ENCODE measurements around the gene ANKRD11.

ANKRD11 gene

DNA sequence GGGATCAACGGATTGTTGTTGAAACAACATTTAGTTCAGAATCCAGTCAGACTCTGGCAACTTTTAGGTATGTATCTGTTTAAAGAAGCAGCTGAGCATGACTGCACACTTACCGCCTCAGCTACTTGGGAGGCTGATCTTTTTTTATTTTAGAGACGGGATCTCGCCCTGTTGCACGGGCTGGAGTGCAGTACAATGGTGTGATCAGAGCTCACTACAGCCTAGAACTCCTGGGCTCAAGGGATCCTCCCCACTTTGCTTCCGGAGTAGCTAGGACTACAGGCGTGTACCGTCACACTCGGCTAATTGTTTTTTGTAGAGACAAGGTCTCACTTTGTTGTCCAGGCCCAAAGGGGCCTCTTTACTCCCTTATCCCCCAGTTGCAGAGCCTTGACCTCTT lies 20.2 kb upstream of the ANKRD11 start:
- H3K9ac ChIP-seq (ENCODE audit: low read length), result no peak overlapping the region
- WGBS (ENCODE audit: extremely low coverage, insufficient coverage, low lambda C conversion rate), result no CpG with 5 or more reads among the region's 9 CpGs
- no peak overlapping the region for H3K56ac ChIP-seq (ENCODE audit: low read length)
- no peak overlapping the region for H3K4me3 ChIP-seq (ENCODE audit: low read length)
- H3K23ac ChIP-seq (ENCODE audit: low read length), result no peak overlapping the region
- H3K79me1 ChIP-seq (ENCODE audit: low read length), result peaks cover 9% of the 10 kb centered on the region
- H3K36me3 ChIP-seq (ENCODE audit: control insufficient read depth, insufficient read depth, low read length), result peaks cover 13% of the 10 kb centered on the region
- no peak overlapping the region for H3K4me2 ChIP-seq (ENCODE audit: low read length)
- H3K4ac ChIP-seq (ENCODE audit: low read depth, low read length), result no peak overlapping the region
- H3K27ac ChIP-seq (ENCODE audit: low read depth, low read length), result no peak overlapping the region
- H3K4me1 ChIP-seq (ENCODE audit: control insufficient read depth, low read depth, low read length), result no peaks in the 10 kb centered on the region
- H4K8ac ChIP-seq (ENCODE audit: low read depth, low read length), result no peak overlapping the region
- H2AK5ac ChIP-seq (ENCODE audit: low read length), result no peak overlapping the region
- no peak overlapping the region for H4K5ac ChIP-seq (ENCODE audit: low read length)
- H2BK15ac ChIP-seq (replicated peaks; ENCODE audit: low read depth), result no peak overlapping the region
- no peak overlapping the region for H3K18ac ChIP-seq (ENCODE audit: low read length)
- no peak overlapping the region for H2BK5ac ChIP-seq (ENCODE audit: low read length)
- no peaks in the 10 kb centered on the region for H3K27me3 ChIP-seq (ENCODE audit: insufficient read depth, low read length, poor library complexity)
- no peak overlapping the region for H2BK120ac ChIP-seq (ENCODE audit: low read depth, low read length)
- peaks cover 20% of the 10 kb centered on the region for H3K79me2 ChIP-seq (ENCODE audit: control insufficient read depth, insufficient read depth, low read length)
- no peak for DNase-seq

DNA sequence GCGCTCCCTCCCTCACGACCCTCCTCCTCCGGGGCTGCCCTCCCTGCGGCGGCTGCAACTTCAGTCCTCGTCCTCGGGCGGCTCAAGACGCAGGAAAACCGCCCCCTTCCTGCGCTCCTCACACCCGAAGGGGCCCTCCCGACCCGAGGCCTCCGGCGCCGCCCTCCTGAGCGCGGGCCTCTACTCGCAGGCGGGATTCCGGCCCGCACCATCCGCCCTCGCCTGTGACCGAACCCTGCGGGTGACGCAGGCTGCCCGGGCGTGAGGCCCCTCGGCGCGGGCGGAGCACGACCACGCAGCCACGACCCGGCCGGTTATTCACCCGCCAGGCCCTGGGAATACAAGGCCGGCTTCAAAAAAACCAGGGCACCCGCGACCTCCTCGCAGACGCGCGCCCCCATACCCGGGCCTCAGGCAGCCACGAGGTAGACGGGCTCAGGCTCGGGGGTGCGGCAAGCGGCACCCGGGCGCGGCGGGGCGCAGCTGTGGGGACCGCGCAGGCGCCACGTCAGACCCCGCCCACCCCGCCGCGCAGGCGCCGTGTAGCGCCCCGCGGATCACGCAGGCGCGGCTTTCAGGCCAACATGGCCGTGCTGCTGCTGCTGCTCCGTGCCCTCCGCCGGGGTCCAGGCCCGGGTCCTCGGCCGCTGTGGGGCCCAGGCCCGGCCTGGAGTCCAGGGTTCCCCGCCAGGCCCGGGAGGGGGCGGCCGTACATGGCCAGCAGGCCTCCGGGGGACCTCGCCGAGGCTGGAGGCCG lies 17.7 kb upstream of the ANKRD11 start, which contains the start of gene SPG7:
Gene SPG7 (plus strand): TSS at position 570 of the 757 bp plus-strand sequence. CDS start 15 bp downstream, at position 585.
- peaks cover 8% of the 10 kb centered on the region for H3K36me3 ChIP-seq (ENCODE audit: control insufficient read depth, insufficient read depth, low read length)
- H3K27me3 ChIP-seq (ENCODE audit: insufficient read depth, low read length, poor library complexity), result no peaks in the 10 kb centered on the region
- H3K79me1 ChIP-seq (ENCODE audit: low read length), result peaks cover 9% of the 10 kb centered on the region
- DNase-seq, result peak; percentile 90
- no peak within 1 kb of the TSS for H2BK5ac ChIP-seq (ENCODE audit: low read length)
- H3K23ac ChIP-seq (ENCODE audit: low read length), result peak within 1 kb of the TSS; percentile 32
- peak within 1 kb of the TSS; percentile 99 for H3K18ac ChIP-seq (ENCODE audit: low read length)
- H2BK15ac ChIP-seq (replicated peaks; ENCODE audit: low read depth), result no peak within 1 kb of the TSS
- H2AK5ac ChIP-seq (ENCODE audit: low read length), result no peak within 1 kb of the TSS
- H4K5ac ChIP-seq (ENCODE audit: low read length), result no peak within 1 kb of the TSS
- H3K9ac ChIP-seq (ENCODE audit: low read length), result peak within 1 kb of the TSS; percentile 96
- peak within 1 kb of the TSS; percentile 96 for H3K4me3 ChIP-seq (ENCODE audit: low read length)
- H4K8ac ChIP-seq (ENCODE audit: low read depth, low read length), result no peak within 1 kb of the TSS
- H3K4ac ChIP-seq (ENCODE audit: low read depth, low read length), result peak within 1 kb of the TSS; percentile 81
- no peaks in the 10 kb centered on the region for H3K4me1 ChIP-seq (ENCODE audit: control insufficient read depth, low read depth, low read length)
- H3K79me2 ChIP-seq (ENCODE audit: control insufficient read depth, insufficient read depth, low read length), result peaks cover 17% of the 10 kb centered on the region
- H2BK120ac ChIP-seq (ENCODE audit: low read depth, low read length), result no peak within 1 kb of the TSS
- peak within 1 kb of the TSS; percentile 88 for H3K27ac ChIP-seq (ENCODE audit: low read depth, low read length)
- H3K56ac ChIP-seq (ENCODE audit: low read length), result peak within 1 kb of the TSS; percentile 95
- no CpG with 5 or more reads among the region's 90 CpGs for WGBS (ENCODE audit: extremely low coverage, insufficient coverage, low lambda C conversion rate)
- peak within 1 kb of the TSS; percentile 64 for H3K4me2 ChIP-seq (ENCODE audit: low read length)

DNA sequence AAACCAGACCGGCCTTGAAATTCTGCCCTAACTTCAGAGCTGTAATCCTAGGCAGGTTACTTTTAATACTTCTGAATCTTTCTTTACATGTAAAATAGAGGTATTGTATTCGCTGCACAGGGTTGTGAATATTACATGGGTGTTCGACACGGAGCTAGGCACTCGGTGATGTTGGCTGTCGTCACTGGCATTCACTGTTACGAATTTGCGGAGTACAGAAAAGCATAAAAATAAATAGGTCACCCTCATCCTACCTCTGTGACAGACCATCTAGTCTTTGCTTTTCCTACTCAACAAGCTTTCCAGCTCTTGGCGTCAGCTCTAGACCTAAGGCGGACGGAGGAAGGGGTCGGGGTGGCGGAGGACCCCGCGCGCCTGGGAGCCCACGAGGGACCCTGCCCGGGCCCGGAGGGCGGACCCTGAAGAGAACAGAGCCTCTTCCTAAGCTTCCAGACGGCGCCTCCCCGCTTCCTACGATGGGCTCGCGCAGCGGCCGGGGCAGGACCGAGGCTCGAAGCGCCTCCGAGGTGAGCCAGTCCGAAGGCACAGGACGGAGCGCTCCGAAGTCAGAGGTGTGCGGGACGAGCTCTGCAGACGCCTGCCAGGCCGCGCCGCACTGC lies 17.0 kb upstream of the ANKRD11 start:
- no peak for DNase-seq
- H2BK120ac ChIP-seq (ENCODE audit: low read depth, low read length), result no peak overlapping the region

DNA sequence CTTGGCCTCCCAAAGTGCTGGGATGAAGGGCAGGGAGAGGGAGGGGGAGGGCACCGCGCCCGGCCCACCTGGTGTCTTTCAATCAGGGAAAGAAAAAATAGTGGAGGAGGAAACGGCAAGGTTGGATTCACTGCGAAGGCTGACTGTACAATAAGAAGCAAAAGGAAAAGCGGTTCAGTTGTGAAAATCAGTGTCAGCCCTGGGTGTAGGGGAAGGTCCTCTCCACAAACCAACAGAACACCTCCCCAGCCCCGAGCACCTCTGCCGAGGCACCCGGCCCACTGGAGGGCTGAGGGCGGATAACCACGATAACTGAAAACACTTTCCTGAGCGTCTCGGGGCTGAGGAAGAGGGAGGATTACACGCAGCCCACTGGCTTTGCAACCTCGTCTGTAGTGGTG lies 16.4 kb upstream of the ANKRD11 start:
- peaks cover 6% of the 10 kb centered on the region for H3K36me3 ChIP-seq (ENCODE audit: control insufficient read depth, insufficient read depth, low read length)
- no peak overlapping the region for H2BK5ac ChIP-seq (ENCODE audit: low read length)
- no peak for DNase-seq
- no peaks in the 10 kb centered on the region for H3K27me3 ChIP-seq (ENCODE audit: insufficient read depth, low read length, poor library complexity)
- peaks cover 9% of the 10 kb centered on the region for H3K79me1 ChIP-seq (ENCODE audit: low read length)
- H3K4ac ChIP-seq (ENCODE audit: low read depth, low read length), result no peak overlapping the region
- H3K9ac ChIP-seq (ENCODE audit: low read length), result peak overlapping the region; percentile 90
- peaks cover 17% of the 10 kb centered on the region for H3K79me2 ChIP-seq (ENCODE audit: control insufficient read depth, insufficient read depth, low read length)
- no peak overlapping the region for H3K23ac ChIP-seq (ENCODE audit: low read length)
- no peaks in the 10 kb centered on the region for H3K4me1 ChIP-seq (ENCODE audit: control insufficient read depth, low read depth, low read length)
- H3K4me3 ChIP-seq (ENCODE audit: low read length), result no peak overlapping the region
- no CpG with 5 or more reads among the region's 15 CpGs for WGBS (ENCODE audit: extremely low coverage, insufficient coverage, low lambda C conversion rate)
- H2BK15ac ChIP-seq (replicated peaks; ENCODE audit: low read depth), result no peak overlapping the region
- no peak overlapping the region for H3K27ac ChIP-seq (ENCODE audit: low read depth, low read length)
- no peak overlapping the region for H3K18ac ChIP-seq (ENCODE audit: low read length)
- H3K56ac ChIP-seq (ENCODE audit: low read length), result peak overlapping the region; percentile 91
- no peak overlapping the region for H2AK5ac ChIP-seq (ENCODE audit: low read length)
- no peak overlapping the region for H4K8ac ChIP-seq (ENCODE audit: low read depth, low read length)
- H2BK120ac ChIP-seq (ENCODE audit: low read depth, low read length), result no peak overlapping the region
- no peak overlapping the region for H3K4me2 ChIP-seq (ENCODE audit: low read length)
- no peak overlapping the region for H4K5ac ChIP-seq (ENCODE audit: low read length)

More for the DNA sequence above, 17.0 kb upstream of the ANKRD11 start:
- peaks cover 6% of the 10 kb centered on the region for H3K36me3 ChIP-seq (ENCODE audit: control insufficient read depth, insufficient read depth, low read length)
- peak overlapping the region; percentile 64 for H3K4me2 ChIP-seq (ENCODE audit: low read length)
- peaks cover 17% of the 10 kb centered on the region for H3K79me2 ChIP-seq (ENCODE audit: control insufficient read depth, insufficient read depth, low read length)
- H3K27me3 ChIP-seq (ENCODE audit: insufficient read depth, low read length, poor library complexity), result no peaks in the 10 kb centered on the region
- no peak overlapping the region for H4K8ac ChIP-seq (ENCODE audit: low read depth, low read length)
- H2BK15ac ChIP-seq (replicated peaks; ENCODE audit: low read depth), result no peak overlapping the region
- peak overlapping the region; percentile 32 for H3K23ac ChIP-seq (ENCODE audit: low read length)
- H3K79me1 ChIP-seq (ENCODE audit: low read length), result peaks cover 9% of the 10 kb centered on the region
- no peaks in the 10 kb centered on the region for H3K4me1 ChIP-seq (ENCODE audit: control insufficient read depth, low read depth, low read length)
- no peak overlapping the region for H2AK5ac ChIP-seq (ENCODE audit: low read length)
- peak overlapping the region; percentile 91 for H3K56ac ChIP-seq (ENCODE audit: low read length)
- no peak overlapping the region for H2BK5ac ChIP-seq (ENCODE audit: low read length)
- no peak overlapping the region for H3K4ac ChIP-seq (ENCODE audit: low read depth, low read length)
- H3K9ac ChIP-seq (ENCODE audit: low read length), result peak overlapping the region; percentile 90
- no CpG with 5 or more reads among the region's 42 CpGs for WGBS (ENCODE audit: extremely low coverage, insufficient coverage, low lambda C conversion rate)
- peak overlapping the region; percentile 11 for H3K18ac ChIP-seq (ENCODE audit: low read length)
- no peak overlapping the region for H4K5ac ChIP-seq (ENCODE audit: low read length)
- H3K4me3 ChIP-seq (ENCODE audit: low read length), result peak overlapping the region; percentile 41
- peak overlapping the region; percentile 88 for H3K27ac ChIP-seq (ENCODE audit: low read depth, low read length)

DNA sequence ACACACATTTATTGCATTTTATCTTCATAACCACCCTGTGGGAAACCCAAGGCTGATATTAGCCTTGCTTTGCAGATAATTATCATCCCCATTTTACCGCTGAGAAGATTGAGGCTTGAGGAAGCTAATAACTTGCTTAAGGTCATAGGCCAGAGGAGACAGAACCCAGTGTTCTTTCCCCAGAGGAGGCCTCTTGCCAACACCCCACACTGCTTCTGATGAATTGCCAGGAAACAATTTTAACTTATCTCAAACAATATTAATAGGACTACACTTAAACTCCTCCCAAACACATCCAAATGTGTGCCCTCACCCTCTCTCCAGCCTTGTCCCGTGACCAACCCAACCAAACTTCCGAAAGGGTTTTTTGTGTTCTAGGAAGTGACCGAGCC lies 15.7 kb upstream of the ANKRD11 start:
- Histone ChIP-seq H3K79me2 (ENCODE audit: control insufficient read depth, insufficient read depth, low read length) (peaks cover 17% of the 10 kb centered on the region), H3K79me1 (ENCODE audit: low read length) (peaks cover 8% of the 10 kb centered on the region), H2BK120ac (ENCODE audit: low read depth, low read length) (no peak overlapping the region), H3K27me3 (ENCODE audit: insufficient read depth, low read length, poor library complexity) (no peaks in the 10 kb centered on the region), H3K4me3 (ENCODE audit: low read length) (no peak overlapping the region), H3K27ac (ENCODE audit: low read depth, low read length) (no peak overlapping the region), H3K9ac (ENCODE audit: low read length) (no peak overlapping the region), H3K4ac (ENCODE audit: low read depth, low read length) (no peak overlapping the region), H3K18ac (ENCODE audit: low read length) (no peak overlapping the region), H2BK5ac (ENCODE audit: low read length) (no peak overlapping the region), H4K8ac (ENCODE audit: low read depth, low read length) (no peak overlapping the region), H3K4me1 (ENCODE audit: control insufficient read depth, low read depth, low read length) (no peaks in the 10 kb centered on the region), H3K56ac (ENCODE audit: low read length) (no peak overlapping the region), H2AK5ac (ENCODE audit: low read length) (no peak overlapping the region), H3K36me3 (ENCODE audit: control insufficient read depth, insufficient read depth, low read length) (peaks cover 4% of the 10 kb centered on the region), H2BK15ac (replicated peaks; ENCODE audit: low read depth) (no peak overlapping the region), H3K23ac (ENCODE audit: low read length) (no peak overlapping the region), H3K4me2 (ENCODE audit: low read length) (no peak overlapping the region), H4K5ac (ENCODE audit: low read length) (no peak overlapping the region)
- WGBS (ENCODE audit: extremely low coverage, insufficient coverage, low lambda C conversion rate), result no CpG with 5 or more reads among the region's 4 CpGs
- DNase-seq, result no peak
